B cell (primary cell): ENCODE measurements around the gene SBK2. TPM values are rescaled to one million over a fixed set of nuclear protein-coding genes. Genes with fewer than 3 reads are reported as not detected.

Source experiments
- ATAC-seq: fragments of 200-7000 bp; cut with Tn5 transposase; one replicate; pipeline ENCODE4 v1.10.0; 2021; ENCODE audit warnings: low read depth, mild to moderate bottlenecking, moderate number of reproducible peaks, moderate library complexity
- CTCF ChIA-PET: fragments of 350-600 bp; sonication (Branson Sonifier 250); formaldehyde crosslinking; loops from one replicate; lab custom pipeline; 2021; ENCODE audit warnings: antibody characterized with exemption, inconsistent platforms; lab: Charles Lee
- POLR2A ChIA-PET: fragments of 350-600 bp; sonication (Branson Sonifier 250); formaldehyde crosslinking; loops from one replicate; lab custom pipeline; 2021; ENCODE audit warnings: antibody characterized with exemption; lab: Charles Lee
- DNase-seq: peaks from one replicate; pipeline ENCODE4 v3.0.0; 2013
- H2AFZ ChIP-seq: 2 replicates; pipeline ENCODE4 v1.6.1; 2012; ENCODE audit warnings: mild to moderate bottlenecking, low read depth, low read length; ENCODE audit not compliant: insufficient read depth, poor library complexity, severe bottlenecking
- H3K27ac ChIP-seq, 2 donors: 1 replicate in 1 of 2; 2 replicates in 1 of 2; pipeline ENCODE4 v1.5.1; 2012 to 2013; ENCODE audit warnings: low read length in 2 of 2, mild to moderate bottlenecking in 2 of 2, moderate library complexity in 1 of 2
- H3K27me3 ChIP-seq, 4 experiments: fragments of 200-600 bp in 1 of 4; sonication (generic) in 1 of 4; replicated peaks in 1 of 4; 1 replicate in 2 of 4; 2 replicates in 2 of 4; pipeline versions ENCODE4 v1.6.1 to v1.7.0; 2013 to 2016; ENCODE audit warnings: low read length in 3 of 4, mild to moderate bottlenecking in 2 of 4, mixed read lengths in 1 of 4, moderate library complexity in 1 of 4; ENCODE audit not compliant: insufficient read depth in 4 of 4, control insufficient read depth in 3 of 4; ENCODE audit errors: control extremely low read depth in 1 of 4
- H3K36me3 ChIP-seq, 2 experiments: replicated peaks in 1 of 2; 1 replicate in 1 of 2; 2 replicates in 1 of 2; pipeline versions ENCODE4 v1.6.1 to v1.7.1; 2013; ENCODE audit warnings: low read length in 1 of 2; ENCODE audit not compliant: insufficient read depth in 2 of 2, control insufficient read depth in 1 of 2; ENCODE audit errors: control extremely low read depth in 1 of 2, extremely low read depth in 1 of 2
- H3K4me1 ChIP-seq, 2 donors: fragments of 200-600 bp in 1 of 2; sonication (generic) in 1 of 2; 1 replicate in 1 of 2; 2 replicates in 1 of 2; pipeline versions ENCODE4 v1.5.1 to v1.6.1; 2013 to 2017; ENCODE audit warnings: low read length in 2 of 2; ENCODE audit not compliant: control insufficient read depth in 2 of 2, insufficient read depth in 2 of 2
- H3K4me2 ChIP-seq: replicated peaks from 2 replicates; pipeline ENCODE3; 2012; ENCODE audit warnings: mild to moderate bottlenecking, low read depth, low read length; ENCODE audit not compliant: poor library complexity, severe bottlenecking
- H3K4me3 ChIP-seq, 5 experiments: fragments of 200-600 bp in 1 of 5; sonication (generic) in 1 of 5; 1 replicate in 3 of 5; 2 replicates in 2 of 5; pipeline versions ENCODE4 v1.5.1 to v1.7.0; 2011 to 2016; ENCODE audit warnings: low read length in 4 of 5, mild to moderate bottlenecking in 4 of 5, low read depth in 2 of 5, control low read depth in 1 of 5, moderate library complexity in 1 of 5; ENCODE audit not compliant: insufficient read depth in 1 of 5; ENCODE audit errors: control extremely low read depth in 1 of 5, extremely low read depth in 1 of 5
- H3K79me2 ChIP-seq: fragments of 200-600 bp; sonication (generic); one replicate; pipeline ENCODE4 v1.6.0; 2016; ENCODE audit warnings: low read length; ENCODE audit not compliant: control insufficient read depth, insufficient read depth
- H3K9ac ChIP-seq: fragments of 200-600 bp; sonication (generic); 2 replicates; pipeline ENCODE4 v1.6.1; 2017; ENCODE audit warnings: mild to moderate bottlenecking, low read length, moderate library complexity
- H3K9me3 ChIP-seq, 3 donors: one replicate each; pipeline versions ENCODE4 v1.6.1 to v1.7.1; 2013; ENCODE audit warnings: low read length in 2 of 3; ENCODE audit not compliant: control insufficient read depth in 2 of 3, insufficient read depth in 1 of 3; ENCODE audit errors: control extremely low read depth in 1 of 3
- H4K20me1 ChIP-seq: 2 replicates; pipeline ENCODE4 v1.6.0; 2012; ENCODE audit warnings: mild to moderate bottlenecking, low read length; ENCODE audit not compliant: insufficient read depth, control insufficient read depth, poor library complexity, severe bottlenecking
- H3K27ac Mint-ChIP-seq: one replicate; pipeline ENCODE4 v1.8.0; 2021; ENCODE audit warnings: mixed read lengths
- H3K27me3 Mint-ChIP-seq: one replicate; pipeline ENCODE4 v1.8.0; 2021; ENCODE audit warnings: mixed read lengths
- H3K4me1 Mint-ChIP-seq: one replicate; pipeline ENCODE4 v1.8.0; 2021; ENCODE audit warnings: mixed read lengths
- H3K4me3 Mint-ChIP-seq: one replicate; pipeline ENCODE4 v1.8.0; 2021; ENCODE audit warnings: mixed read lengths
- H3K9me3 Mint-ChIP-seq: one replicate; pipeline ENCODE4 v1.8.0; 2022; ENCODE audit warnings: mixed read lengths; ENCODE audit not compliant: insufficient read depth
- EZH2 ChIP-seq: IDR thresholded peaks from 2 replicates; pipeline ENCODE4 v1.6.1; 2012; ENCODE audit warnings: borderline replicate concordance, low read depth, mild to moderate bottlenecking, moderate library complexity, low read length; ENCODE audit not compliant: insufficient read depth, poor library complexity, severe bottlenecking
- WGBS: methylation state at CpG from one replicate; pipeline ENCODE4 v1.1.5; 2013; ENCODE audit warnings: missing lambda C conversion rate; ENCODE audit not compliant: insufficient coverage; 5-methylcytosine and 5-hydroxymethylcytosine counted together
- intact Hi-C: fragments of 100-400 bp; cut with micrococcal nuclease; formaldehyde crosslinking; loops from one replicate; pipeline ENCODE4 v1.10.0; 2022
- polyA plus RNA-seq: library from polyadenylated mRNA; depleted of rRNA; stranded (reverse); fragments of >200 nt; gene quantifications from 2 replicates; pipeline ENCODE4 v1.2.3, GENCODE V29; 2012
- total RNA-seq, 2 donors: library from RNA; stranded (reverse); fragments of 120-200 nt in 1 of 2; gene quantifications; 1 replicate in 1 of 2; 2 replicates in 1 of 2; pipeline versions ENCODE4 v1.2.3 to v1.2.4, GENCODE V29; 2013 to 2022
- TF ChIP-seq, protein P1 (sequence below): fragments of 200-600 bp; IDR thresholded peaks from one replicate; pipeline ENCODE4 v1.8.0; 2022; ENCODE audit warnings: antibody characterized with exemption, mild to moderate bottlenecking

The SBK2 gene
- total and polyA plus RNA-seq, 2 donors (not counting 1 experiment from before 2014, with no cell fraction given), result not detected

DNA sequence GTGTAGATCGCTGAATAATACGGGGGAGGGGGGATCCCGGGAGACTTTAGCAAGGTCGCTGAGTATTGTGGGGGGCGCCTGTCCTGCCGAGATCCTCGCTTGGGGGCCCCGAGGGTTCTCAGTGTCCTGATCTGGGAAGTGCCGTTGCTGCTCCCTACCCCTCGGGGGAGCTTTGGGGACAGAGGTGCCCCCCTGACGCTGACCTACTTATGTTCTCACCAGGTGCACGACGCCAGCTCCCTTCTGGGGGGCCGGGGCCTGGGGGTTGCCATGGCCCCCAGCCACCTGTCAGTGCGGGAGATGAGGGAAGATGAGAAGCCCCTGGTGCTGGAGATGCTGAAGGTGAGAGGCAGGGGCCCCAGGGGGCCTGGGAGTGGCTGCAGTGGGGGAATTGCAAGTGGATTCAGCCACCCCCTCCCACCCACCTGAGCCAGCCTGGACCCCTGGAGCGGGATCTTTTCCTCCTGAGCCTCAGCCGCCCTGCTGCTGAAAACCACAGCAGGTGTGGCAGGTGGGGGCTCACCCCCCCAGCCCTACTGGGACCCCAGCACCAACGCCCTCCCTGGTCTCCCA is 51.4 kb downstream of the SBK2 start:
- Histone ChIP-seq H3K36me3 (peaks cover 0 to 2% of the 10 kb centered on the region in 2 experiments), H3K4me1 (peaks cover 10 to 22% of the 10 kb centered on the region in 2 donors), H3K4me2 (peak overlapping the region; percentile 87), H3K9ac (peak overlapping the region; percentile 68), H3K79me2 (peaks cover 6% of the 10 kb centered on the region), H3K4me3 (peak overlapping the region; percentile 3 to 71 (median 55)), H3K9me3 (no peaks in the 10 kb centered on the region), H2AFZ (peak overlapping the region; percentile 60), H3K27ac (peak overlapping the region; percentile 20 to 70), H4K20me1 (peaks cover 20% of the 10 kb centered on the region), H3K27me3 (peaks cover 0 to 4% (median 0%) of the 10 kb centered on the region in 4 experiments)
- Mint-ChIP-seq H3K4me1 (peaks cover 12% of the 10 kb centered on the region), H3K4me3 (peak overlapping the region; percentile 83), H3K27ac (peak overlapping the region; percentile 80), H3K9me3 (no peaks in the 10 kb centered on the region), H3K27me3 (no peaks in the 10 kb centered on the region)
- DNase-seq (no peak), ATAC-seq (peak; percentile 9)
- CTCF ChIA-PET, result interaction anchor here (1.0 to 2.8 kb wide), 2 partner anchors 9 to 18 kb away, joined by 4 to 15 read pairs; partner anchors contain the start of gene ZNF628
- intact Hi-C loops, result loop anchor here (1.0 kb wide), 1 partner anchor 8 kb away; no protein-coding TSS in a partner anchor
- TF ChIP-seq EZH2, result no peak
- TF ChIP-seq, protein P1, sequence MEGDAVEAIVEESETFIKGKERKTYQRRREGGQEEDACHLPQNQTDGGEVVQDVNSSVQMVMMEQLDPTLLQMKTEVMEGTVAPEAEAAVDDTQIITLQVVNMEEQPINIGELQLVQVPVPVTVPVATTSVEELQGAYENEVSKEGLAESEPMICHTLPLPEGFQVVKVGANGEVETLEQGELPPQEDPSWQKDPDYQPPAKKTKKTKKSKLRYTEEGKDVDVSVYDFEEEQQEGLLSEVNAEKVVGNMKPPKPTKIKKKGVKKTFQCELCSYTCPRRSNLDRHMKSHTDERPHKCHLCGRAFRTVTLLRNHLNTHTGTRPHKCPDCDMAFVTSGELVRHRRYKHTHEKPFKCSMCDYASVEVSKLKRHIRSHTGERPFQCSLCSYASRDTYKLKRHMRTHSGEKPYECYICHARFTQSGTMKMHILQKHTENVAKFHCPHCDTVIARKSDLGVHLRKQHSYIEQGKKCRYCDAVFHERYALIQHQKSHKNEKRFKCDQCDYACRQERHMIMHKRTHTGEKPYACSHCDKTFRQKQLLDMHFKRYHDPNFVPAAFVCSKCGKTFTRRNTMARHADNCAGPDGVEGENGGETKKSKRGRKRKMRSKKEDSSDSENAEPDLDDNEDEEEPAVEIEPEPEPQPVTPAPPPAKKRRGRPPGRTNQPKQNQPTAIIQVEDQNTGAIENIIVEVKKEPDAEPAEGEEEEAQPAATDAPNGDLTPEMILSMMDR, result no peak
- POLR2A ChIA-PET, result interaction anchor here (0.5 to 2.1 kb wide), 5 partner anchors 9 to 213 kb away, joined by 3 to 30 read pairs (median 3); partner anchors contain the start of genes FIZ1, ZNF628 and ZNF784
- 34% methylated on average over 18 of the region's 18 CpGs for WGBS
